Heart right ventricle (tissue), 16 donors: ENCODE measurements around the gene VPS13D. TPM values are rescaled to one million over a fixed set of nuclear protein-coding genes. Genes with fewer than 3 reads are reported as not detected.

Experiments
- ATAC-seq, 8 donors: fragments of 200-7000 bp; cut with Tn5 transposase; one replicate each; pipeline ENCODE4 v1.9.1; 2020; ENCODE audit warnings: mild to moderate bottlenecking in 8 of 8, moderate library complexity in 8 of 8, moderate number of reproducible peaks in 1 of 8
- DNase-seq, 2 donors: peaks; one replicate each; pipeline ENCODE4 v3.0.0-alpha.2; 2020
- H3K27ac ChIP-seq, 10 donors: fragments of 200-600 bp; sonication (generic) in 2 of 10; one replicate each; pipeline versions ENCODE4 v1.5.0 to v1.8.0; 2020 to 2022; ENCODE audit warnings: mild to moderate bottlenecking in 3 of 10
- H3K27me3 ChIP-seq, 7 donors: fragments of 200-600 bp; one replicate each; pipeline ENCODE4 v1.8.0; 2021 to 2022; ENCODE audit warnings: mild to moderate bottlenecking in 2 of 7
- H3K36me3 ChIP-seq, 9 donors: fragments of 200-600 bp; sonication (generic) in 1 of 9; one replicate each; pipeline versions ENCODE4 v1.5.0 to v1.8.0; 2020 to 2022; ENCODE audit warnings: mild to moderate bottlenecking in 2 of 9
- H3K4me1 ChIP-seq, 9 donors: fragments of 200-600 bp; sonication (generic) in 1 of 9; one replicate each; pipeline versions ENCODE4 v1.5.0 to v1.8.0; 2020 to 2022; ENCODE audit warnings: mild to moderate bottlenecking in 4 of 9
- H3K4me3 ChIP-seq, 10 donors: fragments of 200-600 bp; sonication (generic) in 2 of 10; one replicate each; pipeline versions ENCODE4 v1.5.0 to v1.8.0; 2020 to 2022; ENCODE audit warnings: mild to moderate bottlenecking in 7 of 10, moderate library complexity in 2 of 10
- H3K9me3 ChIP-seq, 11 donors: fragments of 200-600 bp in 10 of 11; sonication (generic) in 2 of 11; one replicate each; pipeline versions ENCODE4 v1.5.0 to v1.8.0; 2013 to 2022; ENCODE audit warnings: mild to moderate bottlenecking in 2 of 11, control low read depth in 1 of 11, moderate library complexity in 1 of 11
- WGBS, 2 donors: extraction: QIAGEN DNeasy Blood & Tissue Kit; methylation state at CpG; one replicate each; pipeline ENCODE4 v1.1.7; 2013; ENCODE audit warnings: inconsistent platforms in 1 of 2; 5-methylcytosine and 5-hydroxymethylcytosine counted together
- intact Hi-C, 10 donors: fragments of 100-400 bp; cut with DNase I; formaldehyde crosslinking; loops; one replicate each; pipeline versions ENCODE4 v1.11.1 to v1.14.2; 2022
- polyA plus RNA-seq, 2 donors: library from polyadenylated mRNA; stranded (reverse); fragments of 200-250 nt; gene quantifications; one replicate each; pipeline ENCODE4 v1.2.3, GENCODE V29; 2013
- total RNA-seq, 10 donors: library from RNA; stranded (reverse); fragmentation: NEBNext Ultra II Directional in 3 of 10; extraction: Animal tissue kit (Norgen Biotek cat#: 25700) in 3 of 10; gene quantifications; one replicate each; pipeline versions ENCODE4 v1.2.1 to v1.2.4, GENCODE V29; 2021 to 2023
- TF ChIP-seq, protein P1 (sequence below), 9 donors: fragments of 200-600 bp; sonication (generic) in 2 of 9; IDR thresholded peaks; one replicate each; pipeline versions ENCODE4 v1.5.0 to v1.8.0; 2021 to 2022; ENCODE audit warnings: antibody characterized with exemption in 9 of 9, mild to moderate bottlenecking in 5 of 9, moderate library complexity in 1 of 9
- donor health status: Arrhythmogenic right ventricular cardiomyopathy.
- donor health status: ischemic (EF 13 %, LVEDD 7.1; RV severe dilation, severe dysfunction).
- donor health status: healthy with polysubstance abuse.
- donor health status: DM: no; HTN: yes; CAD: no.
- donor health status: DM: no; HTN: no; CAD: no.
- donor health status: ischemic (EF 25% LVEDD 6.9; RV normal size, moderate dysfunction).
- donor health status: ischemic (EF 25% LVEDD 5.7; RV mildly dilated, moderate dysfunction).
- donor health status: healthy.
- donor health status: DM: yes; HTN: yes; CAD: no.
- donor health status: Ischemic cardiomyopathy.
- donor health status: ischemic (EF 35%, LVEDD 5.7; RV mildly dilated, moderate dysfunction).
- donor health status: nonischemic (EF 11% LVEDD 7.7; RV severe dilation, severe dysfunction).
- donor health status: DM: yes; HTN: yes; CAD: no.
- donor health status: PGD.
- donor health status: ischemic (EF 29% LVEDD 5.4; RV normal size, mild dysfunction).
- donor health status: nonischemic (EF 23%, LVEDD 6.1; RV moderate dilation, normal function).

The VPS13D gene
- total and polyA plus RNA-seq, 12 donors = 36.9 to 161 (median 83.3) TPM

DNA sequence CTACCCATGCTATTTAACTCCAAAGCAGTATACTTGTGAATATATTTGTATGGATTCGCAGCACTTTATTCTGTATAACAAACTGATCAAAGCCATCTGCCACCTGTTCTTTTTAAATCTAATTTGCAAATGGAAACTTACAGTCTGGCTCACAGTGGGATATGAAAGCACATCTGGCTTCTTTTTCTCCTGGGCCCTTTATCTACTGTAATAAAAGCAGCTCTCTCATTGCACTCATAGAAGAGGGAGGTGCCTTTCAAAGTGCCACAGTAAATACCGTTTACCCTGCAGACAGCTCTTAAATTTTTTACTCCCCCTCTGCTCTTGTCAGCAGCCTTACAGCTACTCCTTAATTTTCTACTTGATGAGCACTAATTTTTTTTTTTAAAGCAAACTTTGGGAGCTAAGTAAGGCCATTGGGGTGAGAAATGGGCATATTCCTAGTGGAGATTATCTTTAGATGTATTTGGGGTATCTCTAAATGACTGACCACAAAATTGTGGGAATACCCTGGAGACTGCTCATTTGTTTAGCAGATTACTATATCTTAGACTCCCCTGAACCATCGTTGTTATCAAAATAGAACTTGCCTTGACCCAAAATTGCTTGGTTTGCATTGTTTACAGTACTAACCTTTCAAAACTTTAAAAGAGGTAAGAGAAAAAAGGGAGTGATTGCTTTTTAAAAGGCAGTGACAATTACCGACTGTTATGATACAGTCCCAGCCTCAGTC is 110.1 kb downstream of the VPS13D start:
- DNase-seq (no peak), ATAC-seq (peak in 5 of 8 donors; percentile 27 to 53 (median 43))
- Histone ChIP-seq H3K27ac (peak overlapping the region; percentile 24 to 86 (median 76)), H3K4me1 (peaks cover 2 to 94% (median 79%) of the 10 kb centered on the region in 9 donors), H3K4me3 (no peak overlapping the region), H3K36me3 (peaks cover 0 to 57% (median 5%) of the 10 kb centered on the region in 9 donors), H3K27me3 (no peaks in the 10 kb centered on the region), H3K9me3 (no peaks in the 10 kb centered on the region)
- intact Hi-C loops = loop anchor here in 4 of 10 donors (2.0 to 10.0 kb wide), 4 partner anchors 25 to 277 kb away; partner anchors contain the start of gene DHRS3 (in 2 of the 4)
- TF ChIP-seq, protein P1, sequence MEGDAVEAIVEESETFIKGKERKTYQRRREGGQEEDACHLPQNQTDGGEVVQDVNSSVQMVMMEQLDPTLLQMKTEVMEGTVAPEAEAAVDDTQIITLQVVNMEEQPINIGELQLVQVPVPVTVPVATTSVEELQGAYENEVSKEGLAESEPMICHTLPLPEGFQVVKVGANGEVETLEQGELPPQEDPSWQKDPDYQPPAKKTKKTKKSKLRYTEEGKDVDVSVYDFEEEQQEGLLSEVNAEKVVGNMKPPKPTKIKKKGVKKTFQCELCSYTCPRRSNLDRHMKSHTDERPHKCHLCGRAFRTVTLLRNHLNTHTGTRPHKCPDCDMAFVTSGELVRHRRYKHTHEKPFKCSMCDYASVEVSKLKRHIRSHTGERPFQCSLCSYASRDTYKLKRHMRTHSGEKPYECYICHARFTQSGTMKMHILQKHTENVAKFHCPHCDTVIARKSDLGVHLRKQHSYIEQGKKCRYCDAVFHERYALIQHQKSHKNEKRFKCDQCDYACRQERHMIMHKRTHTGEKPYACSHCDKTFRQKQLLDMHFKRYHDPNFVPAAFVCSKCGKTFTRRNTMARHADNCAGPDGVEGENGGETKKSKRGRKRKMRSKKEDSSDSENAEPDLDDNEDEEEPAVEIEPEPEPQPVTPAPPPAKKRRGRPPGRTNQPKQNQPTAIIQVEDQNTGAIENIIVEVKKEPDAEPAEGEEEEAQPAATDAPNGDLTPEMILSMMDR (IDR thresholded peaks at IDR 0.05) = no peak
- 39 to 45% methylated on average over 4 of the region's 4 CpGs for WGBS, 2 donors

DNA sequence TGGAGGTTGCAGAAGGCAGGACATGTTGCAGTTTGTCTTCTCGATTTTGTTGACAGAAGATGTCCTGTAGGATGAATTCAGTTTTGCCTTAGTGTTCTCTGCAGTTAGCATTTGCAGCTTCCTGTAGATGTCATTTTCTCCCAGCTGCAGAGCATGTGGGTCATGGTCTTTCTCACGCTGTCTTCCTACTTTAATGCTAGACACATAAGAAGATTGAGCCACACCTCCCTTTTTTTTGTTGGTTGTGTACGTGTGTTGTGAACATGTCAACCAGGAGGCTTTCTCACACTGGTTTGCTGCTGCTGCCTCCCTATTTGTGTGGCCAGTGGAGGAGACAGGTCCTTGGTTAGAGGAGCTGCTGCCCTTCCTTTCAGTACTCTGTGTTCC is 110.7 kb downstream of the VPS13D start:
- no peak for DNase-seq
- Histone ChIP-seq H3K27me3 (no peaks in the 10 kb centered on the region), H3K27ac (peak overlapping the region; percentile 24 to 86 (median 76)), H3K4me1 (peaks cover 2 to 99% (median 85%) of the 10 kb centered on the region in 9 donors), H3K9me3 (no peaks in the 10 kb centered on the region), H3K4me3 (no peak overlapping the region), H3K36me3 (peaks cover 0 to 54% (median 0%) of the 10 kb centered on the region in 9 donors)
- intact Hi-C loops = loop anchor here in 2 of 10 donors (5.0 to 10.0 kb wide), 2 partner anchors 274 to 277 kb away; partner anchors contain the start of gene DHRS3 (in 2 of the 2)
- TF ChIP-seq, protein P1 (IDR thresholded peaks at IDR 0.05) = no peak
- 50 to 56% methylated on average over 3 of the region's 3 CpGs for WGBS, 2 donors
- peak in 2 of 8 donors; percentile 19 to 20 for ATAC-seq

DNA sequence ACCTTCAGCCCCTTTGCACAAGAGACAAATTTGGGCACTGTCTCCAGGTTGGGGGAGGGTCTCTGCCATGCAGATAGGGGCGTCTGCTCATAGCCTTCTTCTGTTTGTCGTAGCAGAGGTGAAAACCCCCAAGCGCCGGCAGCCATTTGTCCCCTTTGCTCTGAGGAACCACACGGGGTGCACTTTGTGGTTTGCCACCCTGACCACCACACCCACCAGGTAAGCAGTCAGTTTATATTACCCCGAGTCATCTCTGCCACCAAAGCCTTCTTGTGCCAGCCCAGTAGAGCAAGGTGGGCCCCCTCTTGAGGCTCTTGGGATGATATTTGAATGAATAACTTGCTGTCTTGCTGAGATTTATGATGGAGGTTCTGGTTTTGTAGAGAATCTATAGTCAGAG is 111.8 kb downstream of the VPS13D start:
- H3K9me3 ChIP-seq = no peaks in the 10 kb centered on the region
- 94 to 96% methylated on average over 6 of the region's 6 CpGs for WGBS, 2 donors
- H3K27me3 ChIP-seq = no peaks in the 10 kb centered on the region
- H3K4me1 ChIP-seq = peaks cover 2 to 100% (median 89%) of the 10 kb centered on the region in 9 donors
- peaks cover 0 to 54% (median 3%) of the 10 kb centered on the region in 9 donors for H3K36me3 ChIP-seq
- no peak overlapping the region for H3K4me3 ChIP-seq
- ATAC-seq (no peak), DNase-seq (no peak)
- intact Hi-C loops = loop anchor here in 2 of 10 donors (5.0 to 10.0 kb wide), 2 partner anchors 273 to 276 kb away; partner anchors contain the start of gene DHRS3 (in 2 of the 2)
- TF ChIP-seq, protein P1 (IDR thresholded peaks at IDR 0.05) = no peak
- peak overlapping the region in 9 of 10 donors; percentile 51 to 86 (median 76) for H3K27ac ChIP-seq

DNA sequence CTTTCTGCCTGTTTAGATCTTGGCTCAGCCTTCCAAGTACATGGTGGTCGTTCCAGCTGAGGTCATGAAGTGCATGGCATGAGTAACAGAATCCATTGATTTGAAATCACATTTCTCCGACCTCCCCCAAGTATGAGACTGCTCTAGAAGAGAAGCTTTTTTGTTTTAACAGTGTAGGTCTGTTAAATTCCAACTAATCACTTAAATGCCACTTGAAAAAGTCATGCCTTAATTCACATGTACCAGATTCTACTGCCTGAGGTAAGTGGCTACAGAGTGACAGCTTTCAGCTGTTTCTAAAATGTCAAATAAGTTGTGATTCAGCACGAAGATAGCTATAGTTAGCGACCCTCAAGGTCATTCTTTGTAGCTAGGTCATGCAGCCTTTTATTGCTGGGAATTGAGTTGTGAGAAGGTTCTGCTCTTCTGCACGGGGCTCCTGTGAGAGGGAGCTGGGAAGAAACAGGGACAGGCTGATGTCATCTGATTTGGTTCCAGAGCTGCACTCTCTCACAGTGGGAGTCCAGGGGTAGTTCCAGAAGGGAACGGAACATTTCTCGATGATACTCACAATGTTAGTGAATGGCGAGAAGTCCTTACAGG is 112.7 kb downstream of the VPS13D start:
- no peaks in the 10 kb centered on the region for H3K27me3 ChIP-seq
- H3K36me3 ChIP-seq = peaks cover 0 to 60% (median 4%) of the 10 kb centered on the region in 9 donors
- ATAC-seq = peak in 7 of 8 donors; percentile 35 to 75 (median 57)
- intact Hi-C loops = loop anchor here in 2 of 10 donors (5.0 to 10.0 kb wide), 2 partner anchors 272 to 275 kb away; partner anchors contain the start of gene DHRS3 (in 2 of the 2)
- no peaks in the 10 kb centered on the region for H3K9me3 ChIP-seq
- peak overlapping the region in 8 of 10 donors; percentile 18 to 44 (median 36) for H3K4me3 ChIP-seq
- TF ChIP-seq, protein P1 (IDR thresholded peaks at IDR 0.05) = no peak
- DNase-seq = peak in 1 of 2 donors; percentile 36
- peaks cover 2 to 100% (median 89%) of the 10 kb centered on the region in 9 donors for H3K4me1 ChIP-seq
- 32 to 42% methylated on average over 8 of the region's 8 CpGs for WGBS, 2 donors
- peak overlapping the region; percentile 3 to 86 (median 74) for H3K27ac ChIP-seq
